ACC112 (cell line): ENCODE results near the gene DOC2B.
"Not testable (repeated sequence)": the region's sequence is repeated elsewhere in the genome, so short reads cannot be mapped to it uniquely, and the experiment has no call there.

Experiments
- H2AFZ ChIP-seq: fragments of 200-600 bp; sonication (generic); one replicate; pipeline ENCODE4 v1.6.0; 2017; ENCODE audit warnings: antibody characterized with exemption, low read length; ENCODE audit not compliant: unreplicated experiment
- H3K27ac ChIP-seq: fragments of 200-600 bp; sonication (generic); 2 replicates; pipeline ENCODE4 v1.5.1; 2014; ENCODE audit warnings: low read depth, mild to moderate bottlenecking, antibody characterized with exemption, low read length, moderate library complexity
- H3K27me3 ChIP-seq: fragments of 200-600 bp; sonication (generic); 2 replicates; pipeline ENCODE4 v1.6.1; 2014; ENCODE audit warnings: mild to moderate bottlenecking, antibody characterized with exemption, low read length, moderate library complexity, mixed read lengths; ENCODE audit not compliant: insufficient read depth
- H3K36me3 ChIP-seq: fragments of 200-600 bp; sonication (generic); 2 replicates; pipeline ENCODE4 v1.6.1; 2016; ENCODE audit warnings: mild to moderate bottlenecking, antibody characterized with exemption, low read length, moderate library complexity, mixed read lengths; ENCODE audit not compliant: insufficient read depth
- H3K4me1 ChIP-seq: fragments of 200-600 bp; sonication (generic); one replicate; pipeline ENCODE4 v1.6.1; 2016; ENCODE audit warnings: low read length, mixed read lengths; ENCODE audit not compliant: insufficient read depth, unreplicated experiment, control insufficient read depth
- H3K4me3 ChIP-seq: fragments of 200-600 bp; sonication (generic); 2 replicates; pipeline ENCODE4 v1.5.1; 2014; ENCODE audit warnings: mild to moderate bottlenecking, low read depth, low read length
- H3K79me2 ChIP-seq: fragments of 200-600 bp; sonication (generic); one replicate; pipeline ENCODE4 v1.6.0; 2016; ENCODE audit warnings: low read length; ENCODE audit not compliant: control insufficient read depth, unreplicated experiment, insufficient read depth

DOC2B gene

GRCh38 chr17:181245-182049, at the start of gene DOC2B:
Gene DOC2B, minus strand, starts transcription at chr17:181650. Its CDS starts 171 bp downstream, at chr17:181479.
- no peaks in the 10 kb centered on the region for H3K4me1 ChIP-seq
- no peaks in the 10 kb centered on the region for H3K79me2 ChIP-seq
- H3K4me3 ChIP-seq = no peak within 1 kb of the TSS
- H3K27ac ChIP-seq = no peak within 1 kb of the TSS
- H2AFZ ChIP-seq = no peak within 1 kb of the TSS
- no peaks in the 10 kb centered on the region for H3K36me3 ChIP-seq
- peaks cover 82% of the 10 kb centered on the region for H3K27me3 ChIP-seq

GRCh38 chr17:230395-230770, 48.9 kb upstream of the DOC2B start:
- peaks cover 5% of the 10 kb centered on the region for H3K4me1 ChIP-seq
- no peaks in the 10 kb centered on the region for H3K79me2 ChIP-seq
- no peak overlapping the region for H2AFZ ChIP-seq
- no peaks in the 10 kb centered on the region for H3K27me3 ChIP-seq
- no peaks in the 10 kb centered on the region for H3K36me3 ChIP-seq
- no peak overlapping the region for H3K27ac ChIP-seq
- no peak overlapping the region for H3K4me3 ChIP-seq

- Histone ChIP-seq H3K79me2 (no peaks in the 10 kb centered on the region), H3K4me1 (peaks cover 5% of the 10 kb centered on the region), H3K4me3 (no peak overlapping the region), H3K27ac (no peak overlapping the region), H3K36me3 (no peaks in the 10 kb centered on the region), H3K27me3 (no peaks in the 10 kb centered on the region), H2AFZ (no peak overlapping the region)
These were observed 48.4 kb upstream of the DOC2B start for GRCh38 chr17:229709-230394.

- Histone ChIP-seq H3K79me2 (no peaks in the 10 kb centered on the region), H3K4me3 (no peak overlapping the region), H3K27ac (no peak overlapping the region), H2AFZ (no peak overlapping the region), H3K36me3 (no peaks in the 10 kb centered on the region), H3K27me3 (no peaks in the 10 kb centered on the region), H3K4me1 (peaks cover 5% of the 10 kb centered on the region)
These were observed 47.7 kb upstream of the DOC2B start for GRCh38 chr17:228951-229708.

GRCh38 chr17:227946-228615, 46.6 kb upstream of the DOC2B start:
- Histone ChIP-seq H3K27me3 (no peaks in the 10 kb centered on the region), H3K4me1 (peaks cover 5% of the 10 kb centered on the region), H3K4me3 (no peak overlapping the region), H3K27ac (no peak overlapping the region), H3K36me3 (no peaks in the 10 kb centered on the region), H2AFZ (no peak overlapping the region), H3K79me2 (no peaks in the 10 kb centered on the region)

- H3K4me1 ChIP-seq = peaks cover 5% of the 10 kb centered on the region
- H3K4me3 ChIP-seq = no peak overlapping the region
- H3K79me2 ChIP-seq = no peaks in the 10 kb centered on the region
- no peaks in the 10 kb centered on the region for H3K27me3 ChIP-seq
- H3K36me3 ChIP-seq = no peaks in the 10 kb centered on the region
- no peak overlapping the region for H2AFZ ChIP-seq
- H3K27ac ChIP-seq = no peak overlapping the region
These were observed 45.9 kb upstream of the DOC2B start for GRCh38 chr17:227078-227945.

- Histone ChIP-seq H3K79me2 (no peaks in the 10 kb centered on the region), H3K27me3 (no peaks in the 10 kb centered on the region), H3K36me3 (no peaks in the 10 kb centered on the region), H3K27ac (no peak overlapping the region), H3K4me3 (no peak overlapping the region), H3K4me1 (peaks cover 5% of the 10 kb centered on the region), H2AFZ (no peak overlapping the region)
These were observed 44.9 kb upstream of the DOC2B start for GRCh38 chr17:226108-227077.

GRCh38 chr17:225551-225950, 44.1 kb upstream of the DOC2B start:
- Histone ChIP-seq H3K27me3 (no peaks in the 10 kb centered on the region), H3K79me2 (no peaks in the 10 kb centered on the region), H3K4me1 (peaks cover 5% of the 10 kb centered on the region), H3K27ac (no peak overlapping the region), H2AFZ (no peak overlapping the region), H3K36me3 (no peaks in the 10 kb centered on the region), H3K4me3 (no peak overlapping the region)

GRCh38 chr17:224576-224975, 43.1 kb upstream of the DOC2B start:
- not testable (repeated sequence) for H3K4me3 ChIP-seq, H3K79me2 ChIP-seq, H2AFZ ChIP-seq, H3K27me3 ChIP-seq, H3K36me3 ChIP-seq, H3K4me1 ChIP-seq, H3K27ac ChIP-seq
